HepG2 (cell line): Measurements from ENCODE around the gene FLRT2. TPM values are rescaled to one million over a fixed set of nuclear protein-coding genes. Genes with fewer than 3 reads are reported as not detected.

Experiments
- CBFB ChIP-seq: sonication (generic); formaldehyde crosslinking; IDR thresholded peaks from 2 replicates; pipeline ENCODE4 v1.4.0; 2020; ENCODE audit warnings: missing genetic modification reagents
- JARID2 ChIP-seq: sonication (generic); formaldehyde crosslinking; IDR thresholded peaks from 2 replicates; pipeline ENCODE4 v1.8.1; 2023; ENCODE audit warnings: missing genetic modification reagents, inconsistent platforms; ENCODE audit not compliant: insufficient replicate concordance
- RFXANK ChIP-seq: IDR thresholded peaks from 2 replicates; pipeline ENCODE4 v1.6.1; 2016
- SRSF4 ChIP-seq: fragments of 200-400 bp; formaldehyde crosslinking; IDR thresholded peaks from one replicate; pipeline ENCODE4 v1.6.1; 2018; ENCODE audit warnings: mild to moderate bottlenecking, low read depth, low read length, moderate library complexity; ENCODE audit not compliant: poor library complexity, severe bottlenecking
- ZBTB26 ChIP-seq: IDR thresholded peaks from 2 replicates; pipeline ENCODE4 v1.6.1; 2016; ENCODE audit warnings: missing compliant biosample characterization, missing genetic modification reagents, borderline replicate concordance
- ZNF318 ChIP-seq: sonication (generic); formaldehyde crosslinking; IDR thresholded peaks from 2 replicates; pipeline ENCODE4 v1.4.0; 2020; ENCODE audit warnings: mild to moderate bottlenecking, missing genetic modification reagents
- ZNF326 ChIP-seq: sonication (generic); formaldehyde crosslinking; IDR thresholded peaks from 2 replicates; pipeline ENCODE4 v1.4.0; 2020; ENCODE audit warnings: missing genetic modification reagents, borderline replicate concordance
- ZNF782 ChIP-seq: sonication (generic); formaldehyde crosslinking; IDR thresholded peaks from 2 replicates; pipeline ENCODE4 v1.4.0; 2020; ENCODE audit warnings: missing genetic modification reagents, mild to moderate bottlenecking, borderline replicate concordance
- ZNF784 ChIP-seq: sonication (generic); formaldehyde crosslinking; IDR thresholded peaks from 2 replicates; pipeline ENCODE4 v1.5.1; 2020; ENCODE audit warnings: missing genetic modification reagents, mild to moderate bottlenecking, borderline replicate concordance
- ZNF788 ChIP-seq: sonication (generic); formaldehyde crosslinking; IDR thresholded peaks from 2 replicates; pipeline ENCODE4 v1.5.0; 2020; ENCODE audit warnings: mild to moderate bottlenecking, missing genetic modification reagents, borderline replicate concordance
- polyA plus RNA-seq, 8 experiments: library from polyadenylated mRNA; depleted of rRNA in 3 of 8; stranded (reverse) in 7 of 8; unstranded in 1 of 8; fragments of >200 nt; fragmentation: Illumina TruSeq in 4 of 8; extraction: Trizol in 4 of 8; gene quantifications; 2 replicates each; pipeline versions ENCODE4 v1.2.1 to v1.2.3, GENCODE V29; 2011 to 2016; ENCODE audit warnings: low read depth in 4 of 8, missing spikeins in 1 of 8, mixed read lengths in 1 of 8; ENCODE audit not compliant: insufficient read depth in 1 of 8
- total RNA-seq, 5 experiments: library from RNA; depleted of rRNA; stranded (reverse); fragments of >200 nt; fragmentation: Illumina TruSeq; extraction: Trizol; gene quantifications; 2 replicates each; pipeline ENCODE4 v1.2.3, GENCODE V29; 2016; ENCODE audit warnings: low read depth in 1 of 5

FLRT2 gene
- total and polyA plus RNA-seq, 2 of the 13 experiments (the other 11 are each of a cell fraction or from before 2014, with no cell fraction given): not detected

- TF ChIP-seq ZNF318 (CRISPR knock-in tag): no peak
- TF ChIP-seq JARID2 (CRISPR knock-in tag): no peak
- no peak for TF ChIP-seq ZNF784
- TF ChIP-seq ZNF788 (CRISPR knock-in tag): no peak
- TF ChIP-seq ZNF326 (CRISPR knock-in tag): no peak
- no peak for TF ChIP-seq CBFB (CRISPR knock-in tag)
- TF ChIP-seq ZBTB26 (CRISPR knock-in tag): no peak
- no peak for TF ChIP-seq RFXANK (CRISPR knock-in tag)
- TF ChIP-seq SRSF4: no peak
- TF ChIP-seq ZNF782 (CRISPR knock-in tag): no peak
Observed at GRCh38 chr14:85616886-85617285, 86.9 kb downstream of the FLRT2 start (continued).
